Heart right ventricle (tissue), 16 donors: ENCODE results near the gene TBC1D2. TPM values are rescaled to one million over a fixed set of nuclear protein-coding genes. Genes with fewer than 3 reads are reported as not detected.

Experiments
- ATAC-seq, 8 donors: fragments of 200-7000 bp; cut with Tn5 transposase; one replicate each; pipeline ENCODE4 v1.9.1; 2020; ENCODE audit warnings: mild to moderate bottlenecking in 8 of 8, moderate library complexity in 8 of 8, moderate number of reproducible peaks in 1 of 8
- DNase-seq, 2 donors: peaks; one replicate each; pipeline ENCODE4 v3.0.0-alpha.2; 2020
- H3K27ac ChIP-seq, 10 donors: fragments of 200-600 bp; sonication (generic) in 2 of 10; one replicate each; pipeline versions ENCODE4 v1.5.0 to v1.8.0; 2020 to 2022; ENCODE audit warnings: mild to moderate bottlenecking in 3 of 10
- H3K27me3 ChIP-seq, 7 donors: fragments of 200-600 bp; one replicate each; pipeline ENCODE4 v1.8.0; 2021 to 2022; ENCODE audit warnings: mild to moderate bottlenecking in 2 of 7
- H3K36me3 ChIP-seq, 9 donors: fragments of 200-600 bp; sonication (generic) in 1 of 9; one replicate each; pipeline versions ENCODE4 v1.5.0 to v1.8.0; 2020 to 2022; ENCODE audit warnings: mild to moderate bottlenecking in 2 of 9
- H3K4me1 ChIP-seq, 9 donors: fragments of 200-600 bp; sonication (generic) in 1 of 9; one replicate each; pipeline versions ENCODE4 v1.5.0 to v1.8.0; 2020 to 2022; ENCODE audit warnings: mild to moderate bottlenecking in 4 of 9
- H3K4me3 ChIP-seq, 10 donors: fragments of 200-600 bp; sonication (generic) in 2 of 10; one replicate each; pipeline versions ENCODE4 v1.5.0 to v1.8.0; 2020 to 2022; ENCODE audit warnings: mild to moderate bottlenecking in 7 of 10, moderate library complexity in 2 of 10
- H3K9me3 ChIP-seq, 11 donors: fragments of 200-600 bp in 10 of 11; sonication (generic) in 2 of 11; one replicate each; pipeline versions ENCODE4 v1.5.0 to v1.8.0; 2013 to 2022; ENCODE audit warnings: mild to moderate bottlenecking in 2 of 11, control low read depth in 1 of 11, moderate library complexity in 1 of 11
- CTCF ChIP-seq, 9 donors: fragments of 200-600 bp; sonication (generic) in 2 of 9; IDR thresholded peaks; one replicate each; pipeline versions ENCODE4 v1.5.0 to v1.8.0; 2021 to 2022; ENCODE audit warnings: antibody characterized with exemption in 9 of 9, mild to moderate bottlenecking in 5 of 9, moderate library complexity in 1 of 9
- WGBS, 2 donors: extraction: QIAGEN DNeasy Blood & Tissue Kit; methylation state at CpG; one replicate each; pipeline ENCODE4 v1.1.7; 2013; ENCODE audit warnings: inconsistent platforms in 1 of 2; 5-methylcytosine and 5-hydroxymethylcytosine counted together
- intact Hi-C, 10 donors: fragments of 100-400 bp; cut with DNase I; formaldehyde crosslinking; loops; one replicate each; pipeline versions ENCODE4 v1.11.1 to v1.14.2; 2022
- polyA plus RNA-seq, 2 donors: library from polyadenylated mRNA; stranded (reverse); fragments of 200-250 nt; gene quantifications; one replicate each; pipeline ENCODE4 v1.2.3, GENCODE V29; 2013
- total RNA-seq, 10 donors: library from RNA; stranded (reverse); fragmentation: NEBNext Ultra II Directional in 3 of 10; extraction: Animal tissue kit (Norgen Biotek cat#: 25700) in 3 of 10; gene quantifications; one replicate each; pipeline versions ENCODE4 v1.2.1 to v1.2.4, GENCODE V29; 2021 to 2023
- donor health status: Arrhythmogenic right ventricular cardiomyopathy.
- donor health status: ischemic (EF 13 %, LVEDD 7.1; RV severe dilation, severe dysfunction).
- donor health status: healthy with polysubstance abuse.
- donor health status: DM: no; HTN: yes; CAD: no.
- donor health status: DM: no; HTN: no; CAD: no.
- donor health status: ischemic (EF 25% LVEDD 6.9; RV normal size, moderate dysfunction).
- donor health status: ischemic (EF 25% LVEDD 5.7; RV mildly dilated, moderate dysfunction).
- donor health status: healthy.
- donor health status: DM: yes; HTN: yes; CAD: no.
- donor health status: Ischemic cardiomyopathy.
- donor health status: ischemic (EF 35%, LVEDD 5.7; RV mildly dilated, moderate dysfunction).
- donor health status: nonischemic (EF 11% LVEDD 7.7; RV severe dilation, severe dysfunction).
- donor health status: DM: yes; HTN: yes; CAD: no.
- donor health status: PGD.
- donor health status: ischemic (EF 29% LVEDD 5.4; RV normal size, mild dysfunction).
- donor health status: nonischemic (EF 23%, LVEDD 6.1; RV moderate dilation, normal function).

Gene TBC1D2
- total and polyA plus RNA-seq, 12 donors: 0.49 to 4.3 (median 1.9) TPM

- ATAC-seq (no peak), DNase-seq (no peak)
- 80 to 87% methylated on average over 3 of the region's 3 CpGs for WGBS, 2 donors
- intact Hi-C loops: loop anchor here (2.0 to 10.0 kb wide), 16 partner anchors 42 to 625 kb away; partner anchors contain the start of genes TRMO (in 4 of the 10), NANS (in 2 of the 10), ANP32B (in 1 of the 10) and NCBP1 (in 1 of the 10)
- H3K9me3 ChIP-seq: no peaks in the 10 kb centered on the region
- peaks cover 0 to 10% (median 0%) of the 10 kb centered on the region in 7 donors for H3K27me3 ChIP-seq
- H3K4me1 ChIP-seq: peaks cover 1 to 14% (median 11%) of the 10 kb centered on the region in 9 donors
- no peaks in the 10 kb centered on the region for H3K36me3 ChIP-seq
- no peak for TF ChIP-seq CTCF (IDR thresholded peaks at IDR 0.05)
- H3K4me3 ChIP-seq: no peak overlapping the region
- no peak overlapping the region for H3K27ac ChIP-seq
These were observed 4.3 kb upstream of the TBC1D2 start for GRCh38 chr9:98259791-98260190.

- peaks cover 0 to 1% (median 0%) of the 10 kb centered on the region in 9 donors for H3K36me3 ChIP-seq
- WGBS, 2 donors: 17% methylated on average over 12 of the region's 12 CpGs
- TF ChIP-seq CTCF (IDR thresholded peaks at IDR 0.05): no peak
- H3K9me3 ChIP-seq: no peaks in the 10 kb centered on the region
- H3K4me3 ChIP-seq: peak overlapping the region; percentile 51 to 96 (median 83)
- DNase-seq (no peak), ATAC-seq (no peak)
- peaks cover 0 to 7% (median 0%) of the 10 kb centered on the region in 7 donors for H3K27me3 ChIP-seq
- intact Hi-C loops: loop anchor here in 4 of 10 donors (1.0 to 10.0 kb wide), 9 partner anchors 39 to 552 kb away; partner anchors contain the start of genes NANS (in 2 of the 4), TRMO (in 2 of the 4) and ANP32B (in 1 of the 4)
- H3K4me1 ChIP-seq: peaks cover 3 to 43% (median 15%) of the 10 kb centered on the region in 9 donors
- peak overlapping the region; percentile 80 to 99 (median 94) for H3K27ac ChIP-seq
These were observed 1.3 kb upstream of the TBC1D2 start for GRCh38 chr9:98256756-98257155.

GRCh38 chr9:98255061-98255577 is 330 bp downstream of the TBC1D2 start:
- Histone ChIP-seq H3K36me3 (peaks cover 0 to 3% (median 0%) of the 10 kb centered on the region in 9 donors), H3K4me3 (peak overlapping the region; percentile 51 to 96 (median 83)), H3K27ac (peak overlapping the region in 9 of 10 donors; percentile 90 to 99 (median 96)), H3K27me3 (no peaks in the 10 kb centered on the region), H3K9me3 (no peaks in the 10 kb centered on the region), H3K4me1 (peaks cover 3 to 58% (median 15%) of the 10 kb centered on the region in 9 donors)
- no peak for DNase-seq
- intact Hi-C loops: loop anchor here in 4 of 10 donors (2.0 to 10.0 kb wide), 8 partner anchors 38 to 550 kb away; partner anchors contain the start of genes NANS (in 2 of the 4), ANP32B (in 1 of the 4) and TRMO (in 1 of the 4)
- peak; percentile 3 to 44 (median 11) for ATAC-seq
- TF ChIP-seq CTCF (IDR thresholded peaks at IDR 0.05): no peak
- 2% methylated on average over 36 of the region's 36 CpGs for WGBS, 2 donors

- Histone ChIP-seq H3K4me1 (peaks cover 3 to 65% (median 15%) of the 10 kb centered on the region in 9 donors), H3K27ac (peak overlapping the region in 3 of 10 donors; percentile 90 to 93 (median 93)), H3K27me3 (no peaks in the 10 kb centered on the region), H3K36me3 (peaks cover 0 to 3% (median 0%) of the 10 kb centered on the region in 9 donors), H3K4me3 (peak overlapping the region; percentile 51 to 96 (median 83)), H3K9me3 (no peaks in the 10 kb centered on the region)
- no peak for TF ChIP-seq CTCF (IDR thresholded peaks at IDR 0.05)
- 56% methylated on average over 5 of the region's 5 CpGs for WGBS, 2 donors
- ATAC-seq: no peak
- intact Hi-C loops: loop anchor here in 4 of 10 donors (2.0 to 10.0 kb wide), 8 partner anchors 37 to 550 kb away; partner anchors contain the start of genes NANS (in 2 of the 4), ANP32B (in 1 of the 4) and TRMO (in 1 of the 4)
- DNase-seq: no peak
These were observed 1.0 kb downstream of the TBC1D2 start for GRCh38 chr9:98254228-98255060.
